RWPE1 (cell line): ENCODE data around the gene SLC4A8.

ENCODE experiments used
- CTCF ChIA-PET: fragments of 350-600 bp; sonication (Branson Sonifier 250); formaldehyde crosslinking; extraction: SDS; loops from one replicate; lab custom pipeline; 2021; lab: Yijun Ruan, JAX
- POLR2A ChIA-PET: fragments of 400-600 bp; formaldehyde crosslinking; extraction: SDS; loops from one replicate; lab custom pipeline; 2020; ENCODE audit warnings: antibody characterized with exemption; ENCODE audit not compliant: low non-redundant PET; lab: Yijun Ruan, JAX
- DNase-seq: peaks from one replicate; pipeline ENCODE4 v3.0.0; 2012; ENCODE audit warnings: low spot score
- H3K27ac ChIP-seq: fragments of 450-650 bp; 2 replicates; pipeline ENCODE4 v1.5.1; 2017
- CTCF ChIP-seq: fragments of 450-650 bp; conservative IDR thresholded peaks from 2 replicates; pipeline ENCODE4 v1.5.1; 2017; ENCODE audit warnings: low read depth, mild to moderate bottlenecking

The SLC4A8 gene

GRCh38 chr12:51548241-51548640 is 123.6 kb downstream of the SLC4A8 start:
- ChIA-PET POLR2A (no interaction called here), CTCF (no interaction called here)
- no peak for TF ChIP-seq CTCF
- no peak for DNase-seq
- no peak overlapping the region for H3K27ac ChIP-seq

GRCh38 chr12:51549637-51550036 is 125.0 kb downstream of the SLC4A8 start:
- POLR2A ChIA-PET: no interaction called here
- no peak overlapping the region for H3K27ac ChIP-seq
- DNase-seq: no peak
- CTCF ChIA-PET: no interaction called here
- no peak for TF ChIP-seq CTCF
